GM10266 (cell line): ENCODE measurements around the gene OR13H1.

ENCODE experiments used
- DNase-seq: peaks from one replicate; pipeline ENCODE4 v3.0.0; 2012; ENCODE audit errors: extremely low spot score
- CTCF ChIP-seq: IDR thresholded peaks from 2 replicates; pipeline ENCODE4 v1.5.1; 2012; ENCODE audit warnings: mild to moderate bottlenecking, low read depth; ENCODE audit not compliant: control insufficient read depth, insufficient read depth; ENCODE audit errors: missing control alignments

Gene OR13H1

GRCh38 chrX:131588995-131589394, 45.1 kb downstream of the OR13H1 start:
- no peak for DNase-seq
- no peak for TF ChIP-seq CTCF
